ENCODE data around the gene UFD1. TPM values are rescaled to one million over a fixed set of nuclear protein-coding genes. Genes with fewer than 3 reads are reported as not detected.

The UFD1 gene
- total and polyA plus RNA-seq, 9 of the 15 experiments (the other 6 are each of a cell fraction or from before 2014, with no cell fraction given) = 238 to 645 (median 363) TPM

- Histone ChIP-seq H3K9ac (ENCODE audit: insufficient read depth in 1 of 2, low read depth in 2 of 2, low read length in 2 of 2) (peak overlapping the region in 1 of 2 experiments; percentile 54; a peak in 2 of 4 replicates), H4K20me1 (replicated peaks; ENCODE audit: control insufficient read depth, insufficient read depth, low read length) (peaks cover 12% of the 10 kb centered on the region), H3K4me1 (replicated peaks in 1 of 2; ENCODE audit: control insufficient read depth in 2 of 2, insufficient read depth in 2 of 2, low read length in 2 of 2) (peaks cover 0 to 11% of the 10 kb centered on the region in 2 experiments; a peak in 2 of 5 replicates), H3K4me3 (no peak overlapping the region), H3K27me3 (ENCODE audit: control insufficient read depth in 2 of 2, insufficient read depth in 2 of 2, low read length in 2 of 2) (no peaks in the 10 kb centered on the region), H3K9me3 (replicated peaks; ENCODE audit: control insufficient read depth, insufficient read depth, low read depth, low read length) (no peaks in the 10 kb centered on the region), H3K4me2 (ENCODE audit: insufficient read depth, low read length) (no peak overlapping the region), H3K27ac (ENCODE audit: extremely low read depth, low read depth, low read length) (no peak overlapping the region), H3K79me2 (ENCODE audit: control insufficient read depth, insufficient read depth, low read length) (no peaks in the 10 kb centered on the region), H3K36me3 (ENCODE audit: control insufficient read depth, insufficient read depth, low read length) (peaks cover 100% of the 10 kb centered on the region), H3K9me1 (ENCODE audit: control insufficient read depth, insufficient read depth, low read length) (peaks cover 5% of the 10 kb centered on the region), H2AFZ (ENCODE audit: low read depth, low read length) (no peak overlapping the region)
- ChIA-PET CTCF (ENCODE audit: low intra/inter-chr PET ratio) (no interaction called here), POLR2A (interaction anchor here (0.6 to 4.6 kb wide), 8 partner anchors 8 to 383 kb away, joined by 3 to 33 read pairs (median 6); partner anchors contain the start of gene CDC45)
- intact Hi-C loops (cut with micrococcal nuclease) = no loop called here
- in situ Hi-C loops (cut with MboI) = no loop called here
- ATAC-seq (no peak), FAIRE-seq (no peak), DNase-seq (ENCODE audit: extremely low read depth in 1 of 4, low spot score in 3 of 4) (no peak)
- 96% methylated on average over 10 of the region's 10 CpGs for WGBS (ENCODE audit: insufficient coverage, low coverage, missing lambda C conversion rate)
- no TSS peak for BruUV-seq (replicated peaks)
- TF ChIP-seq, protein P1, sequence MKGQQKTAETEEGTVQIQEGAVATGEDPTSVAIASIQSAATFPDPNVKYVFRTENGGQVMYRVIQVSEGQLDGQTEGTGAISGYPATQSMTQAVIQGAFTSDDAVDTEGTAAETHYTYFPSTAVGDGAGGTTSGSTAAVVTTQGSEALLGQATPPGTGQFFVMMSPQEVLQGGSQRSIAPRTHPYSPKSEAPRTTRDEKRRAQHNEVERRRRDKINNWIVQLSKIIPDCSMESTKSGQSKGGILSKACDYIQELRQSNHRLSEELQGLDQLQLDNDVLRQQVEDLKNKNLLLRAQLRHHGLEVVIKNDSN (CRISPR knock-in tag; IDR thresholded peaks at IDR 0.05) = 0 out of 2 replicates have a peak, but pooled peaks have one; percentile 10
- peak; percentile 65; the same call in 1 of the 2 replicates for TF ChIP-seq HOMEZ (CRISPR knock-in tag; IDR thresholded peaks at IDR 0.05)
- no peak for TF ChIP-seq ARID2 (IDR thresholded peaks at IDR 0.05)
- peak; percentile 56; the same call in 1 of the 2 replicates for TF ChIP-seq ZNF277 (CRISPR knock-in tag; IDR thresholded peaks at IDR 0.05; ENCODE audit: borderline replicate concordance)
- TF ChIP-seq, protein P2, sequence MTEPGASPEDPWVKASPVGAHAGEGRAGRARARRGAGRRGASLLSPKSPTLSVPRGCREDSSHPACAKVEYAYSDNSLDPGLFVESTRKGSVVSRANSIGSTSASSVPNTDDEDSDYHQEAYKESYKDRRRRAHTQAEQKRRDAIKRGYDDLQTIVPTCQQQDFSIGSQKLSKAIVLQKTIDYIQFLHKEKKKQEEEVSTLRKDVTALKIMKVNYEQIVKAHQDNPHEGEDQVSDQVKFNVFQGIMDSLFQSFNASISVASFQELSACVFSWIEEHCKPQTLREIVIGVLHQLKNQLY (CRISPR knock-in tag; conservative IDR thresholded peaks at IDR 0.05) = 0 out of 4 replicates have a peak, but pooled peaks of 1 of the 2 experiments have one; percentile 28
- TF ChIP-seq ZNF23 (CRISPR knock-in tag; IDR thresholded peaks at IDR 0.05) = no peak
- TF ChIP-seq MTF1 (CRISPR knock-in tag; IDR thresholded peaks at IDR 0.05; ENCODE audit: borderline replicate concordance) = 0 out of 2 replicates have a peak, but pooled peaks have one; percentile 62
- TF ChIP-seq BMI1 (IDR thresholded peaks at IDR 0.05; ENCODE audit: low read length) = no peak
- TF ChIP-seq CBX1 (IDR thresholded peaks at IDR 0.05; ENCODE audit: low read depth) = 0 out of 2 replicates have a peak, but pooled peaks have one; percentile 37
- 0 out of 4 replicates have a peak, but pooled peaks of 1 of the 2 experiments have one; percentile 27 for TF ChIP-seq MAZ (CRISPR knock-in tag; conservative IDR thresholded peaks at IDR 0.05 in 1 of 2, IDR thresholded peaks at IDR 0.05 in 1 of 2)
- TF ChIP-seq, protein P3, sequence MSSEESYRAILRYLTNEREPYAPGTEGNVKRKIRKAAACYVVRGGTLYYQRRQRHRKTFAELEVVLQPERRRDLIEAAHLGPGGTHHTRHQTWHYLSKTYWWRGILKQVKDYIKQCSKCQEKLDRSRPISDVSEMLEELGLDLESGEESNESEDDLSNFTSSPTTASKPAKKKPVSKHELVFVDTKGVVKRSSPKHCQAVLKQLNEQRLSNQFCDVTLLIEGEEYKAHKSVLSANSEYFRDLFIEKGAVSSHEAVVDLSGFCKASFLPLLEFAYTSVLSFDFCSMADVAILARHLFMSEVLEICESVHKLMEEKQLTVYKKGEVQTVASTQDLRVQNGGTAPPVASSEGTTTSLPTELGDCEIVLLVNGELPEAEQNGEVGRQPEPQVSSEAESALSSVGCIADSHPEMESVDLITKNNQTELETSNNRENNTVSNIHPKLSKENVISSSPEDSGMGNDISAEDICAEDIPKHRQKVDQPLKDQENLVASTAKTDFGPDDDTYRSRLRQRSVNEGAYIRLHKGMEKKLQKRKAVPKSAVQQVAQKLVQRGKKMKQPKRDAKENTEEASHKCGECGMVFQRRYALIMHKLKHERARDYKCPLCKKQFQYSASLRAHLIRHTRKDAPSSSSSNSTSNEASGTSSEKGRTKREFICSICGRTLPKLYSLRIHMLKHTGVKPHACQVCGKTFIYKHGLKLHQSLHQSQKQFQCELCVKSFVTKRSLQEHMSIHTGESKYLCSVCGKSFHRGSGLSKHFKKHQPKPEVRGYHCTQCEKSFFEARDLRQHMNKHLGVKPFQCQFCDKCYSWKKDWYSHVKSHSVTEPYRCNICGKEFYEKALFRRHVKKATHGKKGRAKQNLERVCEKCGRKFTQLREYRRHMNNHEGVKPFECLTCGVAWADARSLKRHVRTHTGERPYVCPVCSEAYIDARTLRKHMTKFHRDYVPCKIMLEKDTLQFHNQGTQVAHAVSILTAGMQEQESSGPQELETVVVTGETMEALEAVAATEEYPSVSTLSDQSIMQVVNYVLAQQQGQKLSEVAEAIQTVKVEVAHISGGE (CRISPR knock-in tag; IDR thresholded peaks at IDR 0.05) = 0 out of 6 replicates have a peak, but pooled peaks of 1 of the 3 experiments have one; percentile 10
- TF ChIP-seq HOXB6 (CRISPR knock-in tag; IDR thresholded peaks at IDR 0.05; ENCODE audit: borderline replicate concordance) = no peak
- TF ChIP-seq ESRRA (IDR thresholded peaks at IDR 0.05; ENCODE audit: borderline replicate concordance, low read depth) = no peak
Measured at GRCh38 chr22:19517171-19517500, 38.1 kb upstream of the UFD1 start.
